Endothelial cell of umbilical vein (primary cell): Measurements from ENCODE around the gene CXorf65. TPM values are rescaled to one million over a fixed set of nuclear protein-coding genes. Genes with fewer than 3 reads are reported as not detected.

Experiments used
- BruUV-seq: library from RNA; stranded (reverse); fragments of 400-500 nt; replicated peaks from 2 replicates; lab custom pipeline; 2021; lab: Mats Ljungman, UMichigan
- CTCF ChIA-PET: fragments of 300-600, 350-600 bp; sonication (Branson Sonifier 250); formaldehyde crosslinking; loops from one replicate; lab custom pipeline; 2021; ENCODE audit warnings: antibody characterized with exemption, inconsistent platforms; lab: Charles Lee
- POLR2A ChIA-PET: fragments of 300-600, 350-600 bp; sonication (Branson Sonifier 250); formaldehyde crosslinking; loops from one replicate; lab custom pipeline; 2021; ENCODE audit warnings: antibody characterized with exemption, inconsistent platforms; lab: Charles Lee
- DNase-seq: peaks from one replicate; pipeline ENCODE4 v3.0.0-alpha.2; 2011; ENCODE audit warnings: low read depth, low spot score
- FAIRE-seq: peaks from 2 replicates; lab custom pipeline; 2011; peaks lifted over from hg19 to GRCh38; lab: Jason Lieb, UNC
- H2AFZ ChIP-seq: 2 replicates; pipeline ENCODE4 v1.6.0; 2012; ENCODE audit warnings: low read depth, low read length, control low read depth, inconsistent platforms
- H3K27ac ChIP-seq: 2 replicates; pipeline ENCODE4 v1.5.1; 2011; ENCODE audit warnings: low read depth, mild to moderate bottlenecking, control low read depth, low read length, moderate library complexity; ENCODE audit not compliant: insufficient read depth
- H3K27me3 ChIP-seq, 2 experiments: 2 replicates each; pipeline versions ENCODE4 v1.6.0 to v1.6.1; 2011; ENCODE audit warnings: low read length in 2 of 2, mixed read lengths in 1 of 2; ENCODE audit not compliant: control insufficient read depth in 2 of 2, insufficient read depth in 2 of 2
- H3K36me3 ChIP-seq, 2 experiments: 2 replicates in 1 of 2; 3 replicates in 1 of 2; pipeline ENCODE4 v1.5.1; 2011; ENCODE audit warnings: low read length in 2 of 2, mild to moderate bottlenecking in 1 of 2, moderate library complexity in 1 of 2; ENCODE audit not compliant: control insufficient read depth in 2 of 2, insufficient read depth in 2 of 2; ENCODE audit errors: extremely low read depth in 1 of 2
- H3K4me1 ChIP-seq: 3 replicates; pipeline ENCODE4 v1.5.1; 2011; ENCODE audit warnings: mild to moderate bottlenecking, low read length; ENCODE audit not compliant: control insufficient read depth, insufficient read depth; ENCODE audit errors: extremely low read depth
- H3K4me2 ChIP-seq: 2 replicates; pipeline ENCODE4 v1.6.1; 2011; ENCODE audit warnings: low read length, control low read depth, mixed read lengths; ENCODE audit not compliant: insufficient read depth
- H3K4me3 ChIP-seq, 3 experiments: fragments of 200-600 bp in 1 of 3; sonication (generic), shearing (Covaris generic) in 1 of 3; replicated peaks in 1 of 3; 2 replicates each; pipeline ENCODE4 v1.5.1; 2011 to 2016; ENCODE audit warnings: control low read depth in 3 of 3, low read length in 3 of 3, mild to moderate bottlenecking in 2 of 3, inconsistent platforms in 1 of 3, low read depth in 1 of 3, moderate library complexity in 1 of 3; ENCODE audit not compliant: insufficient read depth in 1 of 3
- H3K79me2 ChIP-seq: 2 replicates; pipeline ENCODE4 v1.6.0; 2012; ENCODE audit warnings: low read length, inconsistent platforms; ENCODE audit not compliant: control insufficient read depth, insufficient read depth
- H3K9ac ChIP-seq: replicated peaks from 2 replicates; pipeline ENCODE3; 2011; ENCODE audit warnings: low read length, control low read depth; ENCODE audit not compliant: insufficient read depth; ENCODE audit errors: extremely low read depth
- H3K9me1 ChIP-seq: replicated peaks from 3 replicates; pipeline ENCODE4 v1.6.0; 2011; ENCODE audit warnings: mild to moderate bottlenecking, low read length; ENCODE audit not compliant: control insufficient read depth, insufficient read depth; ENCODE audit errors: extremely low read depth
- H3K9me3 ChIP-seq: replicated peaks from 2 replicates; pipeline ENCODE4 v1.5.1; 2012; ENCODE audit warnings: low read length, inconsistent platforms; ENCODE audit not compliant: control insufficient read depth, insufficient read depth
- H4K20me1 ChIP-seq: replicated peaks from 2 replicates; pipeline ENCODE3; 2011; ENCODE audit warnings: mild to moderate bottlenecking, low read length; ENCODE audit not compliant: control insufficient read depth, insufficient read depth; ENCODE audit errors: extremely low read depth
- CTCF ChIP-seq, 2 donors: IDR thresholded peaks; 1 replicate in 1 of 2; 2 replicates in 1 of 2; pipeline ENCODE4 v1.5.1; 2011; ENCODE audit warnings: low read length in 2 of 2, mild to moderate bottlenecking in 2 of 2, moderate library complexity in 2 of 2, control low read depth in 1 of 2, inconsistent platforms in 1 of 2, low read depth in 1 of 2; ENCODE audit not compliant: insufficient read depth in 1 of 2; ENCODE audit errors: extremely low read depth in 1 of 2
- JUN ChIP-seq: IDR thresholded peaks from 2 replicates; pipeline ENCODE4 v1.6.1; 2011; ENCODE audit warnings: borderline replicate concordance, low read depth; ENCODE audit not compliant: insufficient read length, insufficient read depth
- dilution Hi-C: fragments of 300-500 bp; cut with MboI; formaldehyde crosslinking; loops from one replicate; pipeline ENCODE4 v1.15.0; 2019; ENCODE audit warnings: low sequenced_read_pairs; ENCODE audit not compliant: extremely low pct_ligation_motif_present
- intact Hi-C: fragments of 100-400 bp; cut with micrococcal nuclease; formaldehyde crosslinking; loops from one replicate; pipeline ENCODE4 v1.10.0; 2022
- polyA plus RNA-seq, 4 experiments: library from polyadenylated mRNA; depleted of rRNA in 3 of 4; stranded (reverse) in 3 of 4; unstranded in 1 of 4; fragments of >200 nt; gene quantifications; 2 replicates each; pipeline versions ENCODE4 v1.2.1 to v1.2.3, GENCODE V29; 2011 to 2012; ENCODE audit warnings: missing spikeins in 1 of 4
- total RNA-seq: library from RNA; stranded (reverse); gene quantifications from 2 replicates; pipeline ENCODE4 v1.2.3, GENCODE V29; 2021

The CXorf65 gene
- total and polyA plus RNA-seq, 2 donors (not counting 3 experiments of a cell fraction or from before 2014, with no cell fraction given): not detected

GRCh38 chrX:71128915-71129765, 22.6 kb upstream of the CXorf65 start:
- H3K27me3 ChIP-seq: no peaks in the 10 kb centered on the region
- CTCF ChIA-PET: interaction anchor here (0.6 to 1.6 kb wide), 6 partner anchors 11 to 159 kb away, joined by 3 to 10 read pairs (median 4); partner anchors contain the start of gene MED12
- peak; percentile 70 to 73 for TF ChIP-seq CTCF (IDR thresholded peaks at IDR 0.05; ENCODE audit: extremely low read depth in 1 of 2, insufficient read depth in 1 of 2, low read depth in 1 of 2, low read length in 2 of 2)
- TF ChIP-seq JUN: no peak
- no peaks in the 10 kb centered on the region for H3K79me2 ChIP-seq
- no peaks in the 10 kb centered on the region for H4K20me1 ChIP-seq
- H3K9me1 ChIP-seq: no peaks in the 10 kb centered on the region
- no peak overlapping the region for H3K4me2 ChIP-seq
- peak; percentile 64 for DNase-seq
- H3K27ac ChIP-seq: no peak overlapping the region
- peak; percentile 84 for FAIRE-seq
- H3K4me3 ChIP-seq: no peak overlapping the region
- dilution Hi-C loops (no loop called here), intact Hi-C loops (loop anchor here (1.0 to 5.0 kb wide), 5 partner anchors 11 to 362 kb away; partner anchors contain the start of genes MED12 and SNX12)
- H3K9me3 ChIP-seq: no peaks in the 10 kb centered on the region
- no peak overlapping the region for H3K9ac ChIP-seq
- POLR2A ChIA-PET: no interaction called here
- no peak overlapping the region for H2AFZ ChIP-seq
- BruUV-seq: TSS peak; percentile 7
- peaks cover 9 to 60% of the 10 kb centered on the region in 2 experiments for H3K36me3 ChIP-seq
- no peaks in the 10 kb centered on the region for H3K4me1 ChIP-seq
